ENCODE measurements around the gene IMPG1. TPM values are rescaled to one million over a fixed set of nuclear protein-coding genes. Genes with fewer than 3 reads are reported as not detected.

IMPG1 gene
- total RNA-seq, 1 donor from 2014 or later: not detected

GRCh38 chr6:75882734-75883133 lies 189.7 kb downstream of the IMPG1 start:
- Histone ChIP-seq H3K4me1 (no peaks in the 10 kb centered on the region), H3K9me3 (no peaks in the 10 kb centered on the region), H3K4me3 (no peak overlapping the region), H3K27ac (no peak overlapping the region), H3K27me3 (no peaks in the 10 kb centered on the region), H3K36me3 (no peaks in the 10 kb centered on the region)
- intact Hi-C loops (cut with DNase I): no loop called here
- TF ChIP-seq POLR2AphosphoS5 (IDR thresholded peaks at IDR 0.05; ENCODE audit: insufficient read depth in 1 of 2, low read depth in 1 of 2) (no peak), CTCF (IDR thresholded peaks at IDR 0.05) (no peak), POLR2A (IDR thresholded peaks at IDR 0.05) (no peak)
- no peak for DNase-seq (ENCODE audit: extremely low spot score in 2 of 2)

GRCh38 chr6:75880305-75880704 lies 192.2 kb downstream of the IMPG1 start:
- Histone ChIP-seq H3K36me3 (no peaks in the 10 kb centered on the region), H3K27me3 (no peaks in the 10 kb centered on the region), H3K4me1 (no peaks in the 10 kb centered on the region), H3K9me3 (no peaks in the 10 kb centered on the region), H3K4me3 (no peak overlapping the region), H3K27ac (no peak overlapping the region)
- intact Hi-C loops (cut with DNase I): no loop called here
- TF ChIP-seq POLR2AphosphoS5 (IDR thresholded peaks at IDR 0.05; ENCODE audit: insufficient read depth in 1 of 2, low read depth in 1 of 2) (no peak), CTCF (IDR thresholded peaks at IDR 0.05) (no peak), POLR2A (IDR thresholded peaks at IDR 0.05) (no peak)
- no peak for DNase-seq (ENCODE audit: extremely low spot score in 2 of 2)

- no peak for DNase-seq (ENCODE audit: extremely low spot score in 2 of 2)
- no peak for TF ChIP-seq CTCF (IDR thresholded peaks at IDR 0.05)
- no peak for TF ChIP-seq POLR2A (IDR thresholded peaks at IDR 0.05)
- no peak for TF ChIP-seq POLR2AphosphoS5 (IDR thresholded peaks at IDR 0.05; ENCODE audit: insufficient read depth in 1 of 2, low read depth in 1 of 2)
- no peaks in the 10 kb centered on the region for H3K9me3 ChIP-seq
- peaks cover 0 to 10% of the 10 kb centered on the region in 2 donors for H3K36me3 ChIP-seq
- no peaks in the 10 kb centered on the region for H3K4me1 ChIP-seq
- no peak overlapping the region for H3K27ac ChIP-seq
- H3K27me3 ChIP-seq: no peaks in the 10 kb centered on the region
- intact Hi-C loops (cut with DNase I): no loop called here
- no peak overlapping the region for H3K4me3 ChIP-seq
These were observed 196.3 kb downstream of the IMPG1 start for GRCh38 chr6:75876152-75876551.

GRCh38 chr6:75874224-75874623 lies 198.2 kb downstream of the IMPG1 start:
- Histone ChIP-seq H3K4me1 (no peaks in the 10 kb centered on the region), H3K4me3 (no peak overlapping the region), H3K36me3 (peaks cover 0 to 10% of the 10 kb centered on the region in 2 donors), H3K27ac (no peak overlapping the region), H3K27me3 (no peaks in the 10 kb centered on the region), H3K9me3 (no peaks in the 10 kb centered on the region)
- intact Hi-C loops (cut with DNase I): no loop called here
- TF ChIP-seq POLR2A (IDR thresholded peaks at IDR 0.05): no peak
- TF ChIP-seq CTCF (IDR thresholded peaks at IDR 0.05): no peak
- no peak for TF ChIP-seq POLR2AphosphoS5 (IDR thresholded peaks at IDR 0.05; ENCODE audit: insufficient read depth in 1 of 2, low read depth in 1 of 2)
- no peak for DNase-seq (ENCODE audit: extremely low spot score in 2 of 2)

Small RNAs within 50 kb of the gene (small RNA-seq; reads per million reads assigned to genes)
- gene RF00019 (not detected), gene RNU6-248P (not detected)
